GM12878 (cell line): Measurements from ENCODE around the gene TXNDC16. TPM values are rescaled to one million over a fixed set of nuclear protein-coding genes. Genes with fewer than 3 reads are reported as not detected.

Source experiments
- ATAC-seq: fragments of 200-7000 bp; cut with Tn5 transposase; 3 replicates; pipeline ENCODE4 v1.9.1; 2020; ENCODE audit warnings: mild to moderate bottlenecking, moderate library complexity
- BruUV-seq: library from RNA; stranded (reverse); fragments of 400-500 nt; replicated peaks from 2 replicates; lab custom pipeline; 2021; lab: Mats Ljungman, UMichigan
- CTCF ChIA-PET: fragments of 300-600 bp; sonication (Branson Sonifier 250); formaldehyde crosslinking; extraction: SDS; loops from one replicate; lab custom pipeline; 2021; ENCODE audit warnings: inconsistent platforms; lab: Yijun Ruan, JAX
- POLR2A ChIA-PET: fragments of 350-600 bp; formaldehyde crosslinking; extraction: SDS; loops from one replicate; lab custom pipeline; 2021; ENCODE audit warnings: inconsistent platforms; lab: Charles Lee
- RAD21 ChIA-PET: fragments of 300-600 bp; sonication (Branson Sonifier 250); formaldehyde crosslinking; loops from one replicate; lab custom pipeline; 2023; ENCODE audit warnings: antibody characterized with exemption; ENCODE audit not compliant: unreplicated experiment; lab: Charles Lee
- SMC1A ChIA-PET: fragments of 300-600 bp; sonication (Branson Sonifier 250); formaldehyde crosslinking; loops from one replicate; lab custom pipeline; 2023; ENCODE audit not compliant: unreplicated experiment, uncharacterized antibody; lab: Charles Lee
- DNase-seq: peaks from one replicate; pipeline ENCODE4 v3.0.0-alpha.2; 2011; ENCODE audit warnings: low read depth, low spot score
- FAIRE-seq: peaks from 3 replicates; lab custom pipeline; 2011; peaks lifted over from hg19 to GRCh38; lab: Jason Lieb, UNC
- H2AFZ ChIP-seq: 2 replicates; pipeline ENCODE4 v1.6.0; 2011; ENCODE audit warnings: low read depth, low read length, control low read depth; ENCODE audit not compliant: control insufficient read depth
- H3K27ac ChIP-seq: 2 replicates; pipeline ENCODE4 v1.5.1; 2011; ENCODE audit warnings: control low read depth; ENCODE audit not compliant: control insufficient read depth, insufficient read depth
- H3K27me3 ChIP-seq, 2 experiments: replicated peaks in 1 of 2; 2 replicates each; pipeline versions ENCODE4 v1.6.0 to v1.6.1; 2011; ENCODE audit warnings: low read length in 1 of 2; ENCODE audit not compliant: control insufficient read depth in 2 of 2, insufficient read depth in 2 of 2
- H3K36me3 ChIP-seq, 2 experiments: 2 replicates each; pipeline ENCODE4 v1.5.1; 2011; ENCODE audit warnings: low read length in 1 of 2; ENCODE audit not compliant: control insufficient read depth in 2 of 2, insufficient read depth in 2 of 2
- H3K4me1 ChIP-seq: 2 replicates; pipeline ENCODE4 v1.6.1; 2011; ENCODE audit warnings: mild to moderate bottlenecking, low read length, moderate library complexity, mixed read lengths; ENCODE audit not compliant: control insufficient read depth, insufficient read depth
- H3K4me2 ChIP-seq: 2 replicates; pipeline ENCODE4 v1.6.0; 2011; ENCODE audit warnings: control low read depth; ENCODE audit not compliant: control insufficient read depth, insufficient read depth
- H3K4me3 ChIP-seq: fragments of 200-600 bp; sonication (generic); 2 replicates; pipeline ENCODE4 v1.5.1; 2016
- H3K79me2 ChIP-seq: 2 replicates; pipeline ENCODE4 v1.6.0; 2011; ENCODE audit warnings: low read length; ENCODE audit not compliant: control insufficient read depth, insufficient read depth
- H3K9ac ChIP-seq: 2 replicates; pipeline ENCODE4 v1.8.0; 2011; ENCODE audit warnings: low read length, control low read depth, mixed read lengths; ENCODE audit not compliant: control insufficient read depth, insufficient read depth
- H3K9me3 ChIP-seq: replicated peaks from 3 replicates; pipeline ENCODE4 v1.5.1; 2011; ENCODE audit warnings: mild to moderate bottlenecking, low read length; ENCODE audit not compliant: control insufficient read depth, insufficient read depth
- H4K20me1 ChIP-seq: 2 replicates; pipeline ENCODE4 v1.6.0; 2011; ENCODE audit not compliant: control insufficient read depth, insufficient read depth
- GATAD2B ChIP-seq: fragments of 450-650 bp; conservative IDR thresholded peaks from 2 replicates; pipeline ENCODE4 v1.6.1; 2017; ENCODE audit warnings: low read depth, mild to moderate bottlenecking, moderate library complexity
- IKZF2 ChIP-seq, 2 experiments: fragments of 450-650 bp; IDR thresholded peaks; 2 replicates each; pipeline ENCODE4 v1.6.1; 2017; ENCODE audit warnings: mild to moderate bottlenecking in 2 of 2, moderate library complexity in 2 of 2
- NFIC ChIP-seq: IDR thresholded peaks from 2 replicates; pipeline ENCODE4 v1.6.1; 2012; ENCODE audit warnings: low read depth, mild to moderate bottlenecking, inconsistent platforms, low read length, moderate library complexity
- RBBP5 ChIP-seq: fragments of 200-600 bp; sonication (generic); conservative IDR thresholded peaks from 2 replicates; pipeline ENCODE4 v1.6.1; 2016
- SPI1 ChIP-seq: IDR thresholded peaks from 2 replicates; pipeline ENCODE4 v1.6.1; 2011; ENCODE audit warnings: low read depth, mild to moderate bottlenecking, low read length, moderate library complexity, borderline replicate concordance; ENCODE audit not compliant: insufficient read depth
- WGBS: methylation state at CpG from one replicate; pipeline ENCODE4 v1.1.6; 2016; ENCODE audit warnings: low lambda C conversion rate; ENCODE audit not compliant: insufficient replicate concordance, insufficient coverage; ENCODE audit errors: missing lambda C conversion rate; 5-methylcytosine and 5-hydroxymethylcytosine counted together
- in situ Hi-C: fragments of 300-500 bp; cut with MboI; formaldehyde crosslinking; loops from 9 replicates; pipeline ENCODE4 v1.14.3; 2018; ENCODE audit warnings: mixed read lengths
- intact Hi-C: fragments of 100-400 bp; cut with micrococcal nuclease; formaldehyde crosslinking; loops from one replicate; pipeline ENCODE4 v1.14.2; 2022; ENCODE audit not compliant: unreplicated experiment
- polyA plus RNA-seq, 11 experiments: library from polyadenylated mRNA; depleted of rRNA in 4 of 11; unstranded in 6 of 11; stranded (reverse) in 5 of 11; fragments of >200 nt; fragmentation: Nextera tagmentation in 4 of 11; fragmentation: Illumina TruSeq in 1 of 11; extraction: Ambion mirVana in 4 of 11; extraction: Trizol in 1 of 11; gene quantifications; 1 replicate in 1 of 11; 2 replicates in 10 of 11; pipeline versions ENCODE4 v1.2.1 to v1.2.3, GENCODE V29; 2011 to 2016; ENCODE audit warnings: inconsistent platforms in 2 of 11, missing spikeins in 2 of 11, low read depth in 1 of 11
- total RNA-seq, 4 experiments: library from RNA; depleted of rRNA in 3 of 4; stranded (reverse); fragments of >200 nt in 3 of 4; fragmentation: Illumina TruSeq in 1 of 4; extraction: Trizol in 1 of 4; gene quantifications; 2 replicates each; pipeline versions ENCODE4 v1.2.1 to v1.2.3, GENCODE V29; 2013 to 2021
- TF ChIP-seq, protein P1 (sequence below): IDR thresholded peaks from 2 replicates; pipeline ENCODE4 v1.6.1; 2012; ENCODE audit warnings: low read depth, low read length, improper control_type of control experiment
- TF ChIP-seq, protein P2 (sequence below), 3 experiments: IDR thresholded peaks in 2 of 3; conservative IDR thresholded peaks in 1 of 3; 2 replicates each; pipeline ENCODE4 v1.5.1; 2011; ENCODE audit warnings: low read depth in 3 of 3, low read length in 3 of 3, mild to moderate bottlenecking in 3 of 3, control low read depth in 2 of 3, moderate library complexity in 2 of 3, inconsistent platforms in 1 of 3, mixed read lengths in 1 of 3; ENCODE audit not compliant: control insufficient read depth in 2 of 3, insufficient read depth in 1 of 3; ENCODE audit errors: extremely low read depth in 1 of 3

Gene TXNDC16
- total and polyA plus RNA-seq, 10 of the 15 experiments (the other 5 are each of a cell fraction or from before 2014, with no cell fraction given): 1.2 to 7.9 (median 5.5) TPM

DNA sequence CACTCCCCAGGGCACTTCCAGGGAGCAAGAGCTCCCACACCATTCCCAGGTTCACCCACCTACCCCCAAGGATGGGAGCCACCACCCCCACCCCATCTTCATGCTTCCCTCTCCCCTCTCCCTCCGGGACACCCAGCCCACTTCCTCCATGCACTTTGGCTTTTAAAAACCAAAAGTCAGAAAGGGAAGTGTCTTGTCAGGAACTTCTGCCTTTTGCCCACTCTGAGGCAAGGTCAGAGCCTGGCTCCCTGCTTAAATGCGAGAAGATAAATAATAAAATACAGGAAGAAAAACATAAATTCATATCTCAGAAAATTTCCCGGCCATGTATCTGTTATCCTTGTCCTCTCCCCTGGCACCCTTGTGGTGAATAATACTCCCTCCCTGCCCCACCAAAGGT, 156.6 kb downstream of the TXNDC16 start:
- Histone ChIP-seq H3K9me3 (no peaks in the 10 kb centered on the region; the same call in 2 of the 3 replicates), H3K27ac (no peak overlapping the region), H3K4me1 (no peaks in the 10 kb centered on the region), H2AFZ (no peak overlapping the region), H3K36me3 (no peaks in the 10 kb centered on the region), H3K9ac (no peak overlapping the region), H3K79me2 (no peaks in the 10 kb centered on the region), H3K27me3 (no peaks in the 10 kb centered on the region; a peak in 1 of 4 replicates), H4K20me1 (no peaks in the 10 kb centered on the region), H3K4me3 (no peak overlapping the region), H3K4me2 (no peak overlapping the region)
- 2% methylated on average over 3 of the region's 3 CpGs for WGBS
- SMC1A ChIA-PET: no interaction called here
- TF ChIP-seq IKZF2 (IDR thresholded peaks at IDR 0.05): no peak
- no peak for TF ChIP-seq RBBP5
- no peak for TF ChIP-seq GATAD2B
- TF ChIP-seq SPI1: peak; percentile 15; the same call in 1 of the 2 replicates
- TF ChIP-seq, protein P1, sequence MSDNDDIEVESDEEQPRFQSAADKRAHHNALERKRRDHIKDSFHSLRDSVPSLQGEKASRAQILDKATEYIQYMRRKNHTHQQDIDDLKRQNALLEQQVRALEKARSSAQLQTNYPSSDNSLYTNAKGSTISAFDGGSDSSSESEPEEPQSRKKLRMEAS: no peak
- TF ChIP-seq NFIC: no peak
- TF ChIP-seq, protein P2, sequence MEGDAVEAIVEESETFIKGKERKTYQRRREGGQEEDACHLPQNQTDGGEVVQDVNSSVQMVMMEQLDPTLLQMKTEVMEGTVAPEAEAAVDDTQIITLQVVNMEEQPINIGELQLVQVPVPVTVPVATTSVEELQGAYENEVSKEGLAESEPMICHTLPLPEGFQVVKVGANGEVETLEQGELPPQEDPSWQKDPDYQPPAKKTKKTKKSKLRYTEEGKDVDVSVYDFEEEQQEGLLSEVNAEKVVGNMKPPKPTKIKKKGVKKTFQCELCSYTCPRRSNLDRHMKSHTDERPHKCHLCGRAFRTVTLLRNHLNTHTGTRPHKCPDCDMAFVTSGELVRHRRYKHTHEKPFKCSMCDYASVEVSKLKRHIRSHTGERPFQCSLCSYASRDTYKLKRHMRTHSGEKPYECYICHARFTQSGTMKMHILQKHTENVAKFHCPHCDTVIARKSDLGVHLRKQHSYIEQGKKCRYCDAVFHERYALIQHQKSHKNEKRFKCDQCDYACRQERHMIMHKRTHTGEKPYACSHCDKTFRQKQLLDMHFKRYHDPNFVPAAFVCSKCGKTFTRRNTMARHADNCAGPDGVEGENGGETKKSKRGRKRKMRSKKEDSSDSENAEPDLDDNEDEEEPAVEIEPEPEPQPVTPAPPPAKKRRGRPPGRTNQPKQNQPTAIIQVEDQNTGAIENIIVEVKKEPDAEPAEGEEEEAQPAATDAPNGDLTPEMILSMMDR (IDR thresholded peaks at IDR 0.05 in 2 of 3, conservative IDR thresholded peaks at IDR 0.05 in 1 of 3; ENCODE audit: control insufficient read depth in 2 of 3, extremely low read depth in 1 of 3, insufficient read depth in 1 of 3, low read depth in 3 of 3, low read length in 3 of 3): no peak
- intact Hi-C loops: no loop called here
- FAIRE-seq (no peak), ATAC-seq (no peak), DNase-seq (no peak)
- POLR2A ChIA-PET: no interaction called here
- BruUV-seq: no TSS peak
- in situ Hi-C loops: no loop called here
- CTCF ChIA-PET: no interaction called here
- RAD21 ChIA-PET: no interaction called here
